IMR-90 (cell line): ENCODE results near the gene PDCD6IP. TPM values are rescaled to one million over a fixed set of nuclear protein-coding genes. Genes with fewer than 3 reads are reported as not detected.

Source experiments
- ATAC-seq: fragments of 200-7000 bp; cut with Tn5 transposase; 2 replicates; pipeline ENCODE4 v1.9.1; 2020; ENCODE audit warnings: low read depth, mild to moderate bottlenecking, moderate library complexity
- BruUV-seq: library from RNA; stranded (reverse); fragments of 400-500 nt; replicated peaks from 2 replicates; lab custom pipeline; 2021; lab: Mats Ljungman, UMichigan
- CTCF ChIA-PET: fragments of 300-600 bp; formaldehyde crosslinking; extraction: SDS; loops from one replicate; lab custom pipeline; 2021; ENCODE audit warnings: antibody characterized with exemption; lab: Yijun Ruan, JAX
- POLR2A ChIA-PET: fragments of 300-600 bp; sonication (Branson Sonifier 250); formaldehyde crosslinking; loops from one replicate; lab custom pipeline; 2022; ENCODE audit warnings: antibody characterized with exemption; ENCODE audit not compliant: unreplicated experiment; lab: Charles Lee
- DNase-seq: peaks from one replicate; pipeline ENCODE4 v3.0.0; 2013
- H2AFZ ChIP-seq: replicated peaks from 2 replicates; pipeline ENCODE3; 2013; ENCODE audit warnings: low read length, mild to moderate bottlenecking; ENCODE audit not compliant: poor library complexity
- H2AK5ac ChIP-seq: 2 replicates; pipeline ENCODE4 v1.6.1; 2013; ENCODE audit warnings: low read depth, low read length, inconsistent platforms
- H2AK9ac ChIP-seq: replicated peaks from 2 replicates; pipeline ENCODE3; 2013; ENCODE audit warnings: mild to moderate bottlenecking, low read depth, low read length, moderate library complexity; ENCODE audit not compliant: poor library complexity
- H2BK120ac ChIP-seq: 2 replicates; pipeline ENCODE4 v1.6.1; 2013; ENCODE audit warnings: low read depth, low read length, inconsistent platforms
- H2BK15ac ChIP-seq: 3 replicates; pipeline ENCODE4 v1.6.1; 2013; ENCODE audit warnings: low read depth, low read length, inconsistent platforms
- H2BK20ac ChIP-seq: 2 replicates; pipeline ENCODE4 v1.6.1; 2013; ENCODE audit warnings: low read depth, mild to moderate bottlenecking, inconsistent platforms, low read length, moderate library complexity
- H2BK5ac ChIP-seq: 2 replicates; pipeline ENCODE4 v1.6.1; 2013; ENCODE audit warnings: mild to moderate bottlenecking, low read depth, low read length, inconsistent platforms; ENCODE audit not compliant: poor library complexity, severe bottlenecking
- H3K14ac ChIP-seq: replicated peaks from 2 replicates; pipeline ENCODE4 v1.6.1; 2013; ENCODE audit warnings: low read depth, low read length, inconsistent platforms
- H3K18ac ChIP-seq: 2 replicates; pipeline ENCODE4 v1.6.1; 2013; ENCODE audit warnings: low read depth, low read length, control low read depth
- H3K23ac ChIP-seq: 2 replicates; pipeline ENCODE4 v1.6.1; 2013; ENCODE audit warnings: low read depth, low read length, inconsistent platforms
- H3K27ac ChIP-seq: 2 replicates; pipeline ENCODE4 v1.5.1; 2013; ENCODE audit warnings: mild to moderate bottlenecking, control low read depth, low read length; ENCODE audit not compliant: insufficient read depth
- H3K27me3 ChIP-seq: 2 replicates; pipeline ENCODE4 v1.6.1; 2013; ENCODE audit warnings: low read length; ENCODE audit not compliant: control insufficient read depth, insufficient read depth
- H3K36me3 ChIP-seq: 2 replicates; pipeline ENCODE4 v1.6.1; 2013; ENCODE audit warnings: low read length, mixed read lengths; ENCODE audit not compliant: control insufficient read depth, insufficient read depth
- H3K4ac ChIP-seq: 2 replicates; pipeline ENCODE4 v1.6.1; 2013; ENCODE audit warnings: low read depth, low read length, inconsistent platforms
- H3K4me1 ChIP-seq: 2 replicates; pipeline ENCODE4 v1.6.1; 2013; ENCODE audit warnings: low read length, mixed read lengths; ENCODE audit not compliant: control insufficient read depth, insufficient read depth
- H3K4me2 ChIP-seq: 2 replicates; pipeline ENCODE4 v1.6.1; 2013; ENCODE audit warnings: low read depth, mild to moderate bottlenecking, control low read depth, low read length, moderate library complexity
- H3K4me3 ChIP-seq: 2 replicates; pipeline ENCODE4 v1.5.1; 2013; ENCODE audit warnings: low read depth, mild to moderate bottlenecking, control low read depth, low read length, moderate library complexity; ENCODE audit not compliant: insufficient read depth
- H3K56ac ChIP-seq: 2 replicates; pipeline ENCODE4 v1.6.1; 2013; ENCODE audit warnings: low read length, inconsistent platforms; ENCODE audit not compliant: insufficient read depth; ENCODE audit errors: extremely low read depth
- H3K79me1 ChIP-seq, 2 experiments: 2 replicates each; pipeline ENCODE4 v1.6.1; 2013; ENCODE audit warnings: low read length in 2 of 2, inconsistent platforms in 1 of 2, low read depth in 1 of 2
- H3K9ac ChIP-seq: 2 replicates; pipeline ENCODE4 v1.6.1; 2013; ENCODE audit warnings: low read depth, low read length, control low read depth
- H3K9me1 ChIP-seq: 2 replicates; pipeline ENCODE4 v1.6.1; 2013; ENCODE audit warnings: low read length, inconsistent platforms; ENCODE audit not compliant: insufficient read depth
- H3K9me3 ChIP-seq: 2 replicates; pipeline ENCODE4 v1.6.1; 2013; ENCODE audit warnings: low read length; ENCODE audit not compliant: control insufficient read depth, insufficient read depth
- H4K20me1 ChIP-seq: 2 replicates; pipeline ENCODE4 v1.6.1; 2013; ENCODE audit warnings: low read length, inconsistent platforms; ENCODE audit not compliant: insufficient read depth
- H4K5ac ChIP-seq: 2 replicates; pipeline ENCODE4 v1.6.1; 2013; ENCODE audit warnings: mild to moderate bottlenecking, low read depth, low read length, control low read depth
- H4K8ac ChIP-seq, 2 experiments: 2 replicates each; pipeline ENCODE4 v1.6.1; 2013; ENCODE audit warnings: low read depth in 2 of 2, low read length in 2 of 2, control low read depth in 1 of 2, inconsistent platforms in 1 of 2
- H4K91ac ChIP-seq: 2 replicates; pipeline ENCODE4 v1.6.1; 2013; ENCODE audit warnings: low read depth, low read length, inconsistent platforms; ENCODE audit not compliant: insufficient read depth
- BHLHE40 ChIP-seq: fragments of 150-350 bp; IDR thresholded peaks from 2 replicates; pipeline ENCODE4 v1.6.1; 2016; ENCODE audit warnings: mild to moderate bottlenecking, low read depth, low read length
- CEBPB ChIP-seq: IDR thresholded peaks from 2 replicates; pipeline ENCODE4 v1.6.1; 2012; ENCODE audit warnings: low read depth, low read length, improper control_type of control experiment
- CHD1 ChIP-seq: IDR thresholded peaks from 2 replicates; pipeline ENCODE4 v1.6.1; 2012; ENCODE audit warnings: low read depth, low read length, improper control_type of control experiment
- ELK1 ChIP-seq: fragments of 150-350 bp; IDR thresholded peaks from 2 replicates; pipeline ENCODE4 v1.6.1; 2016; ENCODE audit warnings: low read depth, mild to moderate bottlenecking, low read length, moderate library complexity, borderline replicate concordance
- FOS ChIP-seq: fragments of 150-350 bp; IDR thresholded peaks from 2 replicates; pipeline ENCODE4 v1.6.1; 2016; ENCODE audit warnings: low read depth, low read length
- MXI1 ChIP-seq: IDR thresholded peaks from 2 replicates; pipeline ENCODE4 v1.6.1; 2012; ENCODE audit warnings: low read depth, mild to moderate bottlenecking, low read length, moderate library complexity, borderline replicate concordance
- RAD21 ChIP-seq: IDR thresholded peaks from 2 replicates; pipeline ENCODE4 v1.6.1; 2012; ENCODE audit warnings: low read length, improper control_type of control experiment
- RCOR1 ChIP-seq: IDR thresholded peaks from 2 replicates; pipeline ENCODE4 v1.6.1; 2012; ENCODE audit warnings: mild to moderate bottlenecking, low read length, improper control_type of control experiment; ENCODE audit not compliant: insufficient replicate concordance
- SMC3 ChIP-seq: fragments of 150-350 bp; IDR thresholded peaks from 2 replicates; pipeline ENCODE4 v1.6.1; 2016; ENCODE audit warnings: low read depth, mild to moderate bottlenecking, antibody characterized with exemption, low read length, moderate library complexity
- USF2 ChIP-seq: fragments of 150-350 bp; IDR thresholded peaks from 2 replicates; pipeline ENCODE4 v1.6.1; 2017; ENCODE audit warnings: mild to moderate bottlenecking, antibody characterized with exemption, low read length, low read depth
- WGBS, 2 experiments: methylation state at CpG; one replicate each; pipeline versions ENCODE4 v1.1.5 to v1.1.7; 2013; ENCODE audit warnings: missing lambda C conversion rate in 2 of 2; ENCODE audit not compliant: insufficient read length in 1 of 2; ENCODE audit errors: extremely low coverage in 2 of 2; 5-methylcytosine and 5-hydroxymethylcytosine counted together
- dilution Hi-C: fragments of 300-500 bp; cut with HindIII; formaldehyde crosslinking; loops from one replicate; pipeline ENCODE4 v1.14.3; 2018; ENCODE audit warnings: low sequenced_read_pairs; ENCODE audit not compliant: unreplicated experiment
- in situ Hi-C: fragments of 300-500 bp; cut with MboI; formaldehyde crosslinking; loops from 3 replicates; pipeline ENCODE4 v1.14.3; 2019; ENCODE audit warnings: low sequenced_read_pairs, inconsistent platforms, mixed read lengths
- intact Hi-C: fragments of 100-400 bp; cut with micrococcal nuclease; formaldehyde crosslinking; loops from 2 replicates; pipeline ENCODE4 v1.10.0; 2022
- polyA plus RNA-seq, 3 experiments: library from polyadenylated mRNA; depleted of rRNA; stranded (reverse); fragments of >200 nt; gene quantifications; 2 replicates each; pipeline ENCODE4 v1.2.3, GENCODE V29; 2012; ENCODE audit warnings: low replicate concordance in 1 of 3
- total RNA-seq: library from RNA; depleted of rRNA; stranded (reverse); fragments of >200 nt; gene quantifications from 2 replicates; pipeline ENCODE4 v1.2.3, GENCODE V29; 2012

PDCD6IP gene
- total and polyA plus RNA-seq, 2 of the 4 experiments (the other 2 are of a cell fraction), result 68.1 to 78.3 TPM

- Histone ChIP-seq H4K5ac (no peak overlapping the region), H3K27me3 (no peaks in the 10 kb centered on the region), H3K4me3 (no peak overlapping the region), H3K36me3 (peaks cover 13% of the 10 kb centered on the region), H2AK9ac (no peak overlapping the region), H3K4me2 (no peak overlapping the region), H3K18ac (no peak overlapping the region), H3K4me1 (peaks cover 3% of the 10 kb centered on the region), H2AFZ (no peak overlapping the region), H3K14ac (no peak overlapping the region), H2AK5ac (no peak overlapping the region), H2BK5ac (no peak overlapping the region), H3K9me1 (no peaks in the 10 kb centered on the region), H3K9me3 (no peaks in the 10 kb centered on the region), H4K91ac (no peak overlapping the region), H2BK120ac (no peak overlapping the region), H3K56ac (no peak overlapping the region), H3K23ac (no peak overlapping the region), H3K79me1 (peaks cover 17 to 31% of the 10 kb centered on the region in 2 experiments), H3K4ac (no peak overlapping the region), H2BK20ac (no peak overlapping the region), H4K8ac (no peak overlapping the region), H3K27ac (no peak overlapping the region), H4K20me1 (no peaks in the 10 kb centered on the region), H3K9ac (no peak overlapping the region), H2BK15ac (no peak overlapping the region)
- TF ChIP-seq RCOR1 (no peak), ELK1 (no peak), BHLHE40 (no peak), USF2 (no peak), CHD1 (no peak), MXI1 (no peak), FOS (no peak), RAD21 (no peak), CEBPB (no peak), SMC3 (no peak)
- dilution Hi-C loops (no loop called here), intact Hi-C loops (no loop called here), in situ Hi-C loops (no loop called here)
- CTCF ChIA-PET, result no interaction called here
- no CpG with 5 or more reads among the region's 3 CpGs for WGBS, 2 experiments
- POLR2A ChIA-PET, result no interaction called here
- ATAC-seq (no peak), DNase-seq (no peak)
- no TSS peak for BruUV-seq
These were observed 35.6 kb downstream of the PDCD6IP start for GRCh38 chr3:33834096-33834453.
